ENCODE results near the gene TOR1AIP2. TPM values are rescaled to one million over a fixed set of nuclear protein-coding genes. Genes with fewer than 3 reads are reported as not detected.
"Not testable (repeated sequence)": the region's sequence is repeated elsewhere in the genome, so short reads cannot be mapped to it uniquely, and the experiment has no call there.

TOR1AIP2 gene
- total and polyA plus RNA-seq, 8 donors, result 5.5 to 106 (median 32.2) TPM

- no peaks in the 10 kb centered on the region for H3K27me3 ChIP-seq
- peaks cover 0 to 62% (median 57%) of the 10 kb centered on the region in 4 donors for H3K36me3 ChIP-seq
- H3K9me3 ChIP-seq, result no peaks in the 10 kb centered on the region
- no peak overlapping the region for H3K4me3 ChIP-seq
- no peak overlapping the region for H3K27ac ChIP-seq
- TF ChIP-seq, protein P1, sequence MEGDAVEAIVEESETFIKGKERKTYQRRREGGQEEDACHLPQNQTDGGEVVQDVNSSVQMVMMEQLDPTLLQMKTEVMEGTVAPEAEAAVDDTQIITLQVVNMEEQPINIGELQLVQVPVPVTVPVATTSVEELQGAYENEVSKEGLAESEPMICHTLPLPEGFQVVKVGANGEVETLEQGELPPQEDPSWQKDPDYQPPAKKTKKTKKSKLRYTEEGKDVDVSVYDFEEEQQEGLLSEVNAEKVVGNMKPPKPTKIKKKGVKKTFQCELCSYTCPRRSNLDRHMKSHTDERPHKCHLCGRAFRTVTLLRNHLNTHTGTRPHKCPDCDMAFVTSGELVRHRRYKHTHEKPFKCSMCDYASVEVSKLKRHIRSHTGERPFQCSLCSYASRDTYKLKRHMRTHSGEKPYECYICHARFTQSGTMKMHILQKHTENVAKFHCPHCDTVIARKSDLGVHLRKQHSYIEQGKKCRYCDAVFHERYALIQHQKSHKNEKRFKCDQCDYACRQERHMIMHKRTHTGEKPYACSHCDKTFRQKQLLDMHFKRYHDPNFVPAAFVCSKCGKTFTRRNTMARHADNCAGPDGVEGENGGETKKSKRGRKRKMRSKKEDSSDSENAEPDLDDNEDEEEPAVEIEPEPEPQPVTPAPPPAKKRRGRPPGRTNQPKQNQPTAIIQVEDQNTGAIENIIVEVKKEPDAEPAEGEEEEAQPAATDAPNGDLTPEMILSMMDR (IDR thresholded peaks at IDR 0.05), result no peak
- no peak for DNase-seq
- intact Hi-C loops (cut with DNase I; ENCODE audit: low total_unique reads), result no loop called here
- no peaks in the 10 kb centered on the region for H3K4me1 ChIP-seq
- WGBS, 5 donors, result 87 to 97% (median 94%) methylated on average over 3 of the region's 3 CpGs
Observed at GRCh38 chr1:179840107-179840506, 37.5 kb downstream of the TOR1AIP2 start.

- H3K9me3 ChIP-seq; H3K4me1 ChIP-seq; DNase-seq; H3K4me3 ChIP-seq; H3K27ac ChIP-seq; intact Hi-C loops (cut with DNase I; ENCODE audit: low total_unique reads); H3K27me3 ChIP-seq: not testable (repeated sequence)
- H3K36me3 ChIP-seq, result peaks cover 0 to 41% (median 32%) of the 10 kb centered on the region in 4 donors
- 94 to 97% (median 96%) methylated on average over 26 to 38 of the region's 38 CpGs for WGBS, 5 donors
Observed at GRCh38 chr1:179836686-179837445, 40.7 kb downstream of the TOR1AIP2 start.

- Histone ChIP-seq H3K36me3 (peaks cover 0 to 17% (median 7%) of the 10 kb centered on the region in 4 donors), H3K4me1 (no peaks in the 10 kb centered on the region), H3K27ac (no peak overlapping the region), H3K27me3 (no peaks in the 10 kb centered on the region), H3K4me3 (no peak overlapping the region), H3K9me3 (no peaks in the 10 kb centered on the region)
- TF ChIP-seq, protein P1 (IDR thresholded peaks at IDR 0.05), result no peak
- no peak for TF ChIP-seq POLR2A (IDR thresholded peaks at IDR 0.05)
- TF ChIP-seq POLR2AphosphoS5 (IDR thresholded peaks at IDR 0.05), result no peak
- no peak for TF ChIP-seq EP300 (IDR thresholded peaks at IDR 0.05)
- no peak for DNase-seq
- 66 to 75% (median 68%) methylated on average over 9 of the region's 9 CpGs for WGBS, 5 donors
- intact Hi-C loops (cut with DNase I; ENCODE audit: low total_unique reads), result no loop called here
Observed at GRCh38 chr1:179831852-179832699, 45.5 kb downstream of the TOR1AIP2 start.

- intact Hi-C loops (cut with DNase I; ENCODE audit: low total_unique reads), result no loop called here
- no peaks in the 10 kb centered on the region for H3K4me1 ChIP-seq
- H3K9me3 ChIP-seq, result no peaks in the 10 kb centered on the region
- H3K27ac ChIP-seq, result no peak overlapping the region
- TF ChIP-seq EP300 (IDR thresholded peaks at IDR 0.05) (no peak), POLR2A (IDR thresholded peaks at IDR 0.05) (no peak), POLR2AphosphoS5 (IDR thresholded peaks at IDR 0.05) (no peak)
- TF ChIP-seq, protein P1 (IDR thresholded peaks at IDR 0.05), result no peak
- no peak for DNase-seq
- H3K4me3 ChIP-seq, result no peak overlapping the region
- no peaks in the 10 kb centered on the region for H3K27me3 ChIP-seq
- H3K36me3 ChIP-seq, result peaks cover 0 to 9% (median 3%) of the 10 kb centered on the region in 4 donors
- WGBS, 5 donors, result 46 to 60% (median 55%) methylated on average over 3 of the region's 3 CpGs
Observed at GRCh38 chr1:179831225-179831624, 46.4 kb downstream of the TOR1AIP2 start.
